IMR-90 (cell line): ENCODE data around the gene CRB1. TPM values are rescaled to one million over a fixed set of nuclear protein-coding genes. Genes with fewer than 3 reads are reported as not detected.

Experiments
- ATAC-seq: fragments of 200-7000 bp; cut with Tn5 transposase; 2 replicates; pipeline ENCODE4 v1.9.1; 2020; ENCODE audit warnings: low read depth, mild to moderate bottlenecking, moderate library complexity
- BruUV-seq: library from RNA; stranded (reverse); fragments of 400-500 nt; replicated peaks from 2 replicates; lab custom pipeline; 2021; lab: Mats Ljungman, UMichigan
- CTCF ChIA-PET: fragments of 300-600 bp; formaldehyde crosslinking; extraction: SDS; loops from one replicate; lab custom pipeline; 2021; ENCODE audit warnings: antibody characterized with exemption; lab: Yijun Ruan, JAX
- POLR2A ChIA-PET: fragments of 300-600 bp; sonication (Branson Sonifier 250); formaldehyde crosslinking; loops from one replicate; lab custom pipeline; 2022; ENCODE audit warnings: antibody characterized with exemption; ENCODE audit not compliant: unreplicated experiment; lab: Charles Lee
- DNase-seq: peaks from one replicate; pipeline ENCODE4 v3.0.0; 2013
- H2AFZ ChIP-seq: replicated peaks from 2 replicates; pipeline ENCODE3; 2013; ENCODE audit warnings: low read length, mild to moderate bottlenecking; ENCODE audit not compliant: poor library complexity
- H2AK5ac ChIP-seq: 2 replicates; pipeline ENCODE4 v1.6.1; 2013; ENCODE audit warnings: low read depth, low read length, inconsistent platforms
- H2AK9ac ChIP-seq: replicated peaks from 2 replicates; pipeline ENCODE3; 2013; ENCODE audit warnings: mild to moderate bottlenecking, low read depth, low read length, moderate library complexity; ENCODE audit not compliant: poor library complexity
- H2BK120ac ChIP-seq: 2 replicates; pipeline ENCODE4 v1.6.1; 2013; ENCODE audit warnings: low read depth, low read length, inconsistent platforms
- H2BK15ac ChIP-seq: 3 replicates; pipeline ENCODE4 v1.6.1; 2013; ENCODE audit warnings: low read depth, low read length, inconsistent platforms
- H2BK20ac ChIP-seq: 2 replicates; pipeline ENCODE4 v1.6.1; 2013; ENCODE audit warnings: low read depth, mild to moderate bottlenecking, inconsistent platforms, low read length, moderate library complexity
- H2BK5ac ChIP-seq: 2 replicates; pipeline ENCODE4 v1.6.1; 2013; ENCODE audit warnings: mild to moderate bottlenecking, low read depth, low read length, inconsistent platforms; ENCODE audit not compliant: poor library complexity, severe bottlenecking
- H3K14ac ChIP-seq: replicated peaks from 2 replicates; pipeline ENCODE4 v1.6.1; 2013; ENCODE audit warnings: low read depth, low read length, inconsistent platforms
- H3K18ac ChIP-seq: 2 replicates; pipeline ENCODE4 v1.6.1; 2013; ENCODE audit warnings: low read depth, low read length, control low read depth
- H3K23ac ChIP-seq: 2 replicates; pipeline ENCODE4 v1.6.1; 2013; ENCODE audit warnings: low read depth, low read length, inconsistent platforms
- H3K27ac ChIP-seq: 2 replicates; pipeline ENCODE4 v1.5.1; 2013; ENCODE audit warnings: mild to moderate bottlenecking, control low read depth, low read length; ENCODE audit not compliant: insufficient read depth
- H3K27me3 ChIP-seq: 2 replicates; pipeline ENCODE4 v1.6.1; 2013; ENCODE audit warnings: low read length; ENCODE audit not compliant: control insufficient read depth, insufficient read depth
- H3K36me3 ChIP-seq: 2 replicates; pipeline ENCODE4 v1.6.1; 2013; ENCODE audit warnings: low read length, mixed read lengths; ENCODE audit not compliant: control insufficient read depth, insufficient read depth
- H3K4ac ChIP-seq: 2 replicates; pipeline ENCODE4 v1.6.1; 2013; ENCODE audit warnings: low read depth, low read length, inconsistent platforms
- H3K4me1 ChIP-seq: 2 replicates; pipeline ENCODE4 v1.6.1; 2013; ENCODE audit warnings: low read length, mixed read lengths; ENCODE audit not compliant: control insufficient read depth, insufficient read depth
- H3K4me2 ChIP-seq: 2 replicates; pipeline ENCODE4 v1.6.1; 2013; ENCODE audit warnings: low read depth, mild to moderate bottlenecking, control low read depth, low read length, moderate library complexity
- H3K4me3 ChIP-seq: 2 replicates; pipeline ENCODE4 v1.5.1; 2013; ENCODE audit warnings: low read depth, mild to moderate bottlenecking, control low read depth, low read length, moderate library complexity; ENCODE audit not compliant: insufficient read depth
- H3K56ac ChIP-seq: 2 replicates; pipeline ENCODE4 v1.6.1; 2013; ENCODE audit warnings: low read length, inconsistent platforms; ENCODE audit not compliant: insufficient read depth; ENCODE audit errors: extremely low read depth
- H3K79me1 ChIP-seq, 2 experiments: 2 replicates each; pipeline ENCODE4 v1.6.1; 2013; ENCODE audit warnings: low read length in 2 of 2, inconsistent platforms in 1 of 2, low read depth in 1 of 2
- H3K9ac ChIP-seq: 2 replicates; pipeline ENCODE4 v1.6.1; 2013; ENCODE audit warnings: low read depth, low read length, control low read depth
- H3K9me1 ChIP-seq: 2 replicates; pipeline ENCODE4 v1.6.1; 2013; ENCODE audit warnings: low read length, inconsistent platforms; ENCODE audit not compliant: insufficient read depth
- H3K9me3 ChIP-seq: 2 replicates; pipeline ENCODE4 v1.6.1; 2013; ENCODE audit warnings: low read length; ENCODE audit not compliant: control insufficient read depth, insufficient read depth
- H4K20me1 ChIP-seq: 2 replicates; pipeline ENCODE4 v1.6.1; 2013; ENCODE audit warnings: low read length, inconsistent platforms; ENCODE audit not compliant: insufficient read depth
- H4K5ac ChIP-seq: 2 replicates; pipeline ENCODE4 v1.6.1; 2013; ENCODE audit warnings: mild to moderate bottlenecking, low read depth, low read length, control low read depth
- H4K8ac ChIP-seq, 2 experiments: 2 replicates each; pipeline ENCODE4 v1.6.1; 2013; ENCODE audit warnings: low read depth in 2 of 2, low read length in 2 of 2, control low read depth in 1 of 2, inconsistent platforms in 1 of 2
- H4K91ac ChIP-seq: 2 replicates; pipeline ENCODE4 v1.6.1; 2013; ENCODE audit warnings: low read depth, low read length, inconsistent platforms; ENCODE audit not compliant: insufficient read depth
- CEBPB ChIP-seq: IDR thresholded peaks from 2 replicates; pipeline ENCODE4 v1.6.1; 2012; ENCODE audit warnings: low read depth, low read length, improper control_type of control experiment
- CHD1 ChIP-seq: IDR thresholded peaks from 2 replicates; pipeline ENCODE4 v1.6.1; 2012; ENCODE audit warnings: low read depth, low read length, improper control_type of control experiment
- MAFK ChIP-seq: IDR thresholded peaks from 2 replicates; pipeline ENCODE4 v1.6.1; 2012; ENCODE audit warnings: low read depth, low read length, improper control_type of control experiment
- MAZ ChIP-seq: IDR thresholded peaks from 2 replicates; pipeline ENCODE4 v1.6.1; 2012; ENCODE audit warnings: low read depth, mild to moderate bottlenecking, low read length, improper control_type of control experiment, moderate library complexity, borderline replicate concordance
- POLR2A ChIP-seq: IDR thresholded peaks from 2 replicates; pipeline ENCODE4 v1.6.1; 2012; ENCODE audit warnings: mild to moderate bottlenecking, low read depth, low read length
- RAD21 ChIP-seq: IDR thresholded peaks from 2 replicates; pipeline ENCODE4 v1.6.1; 2012; ENCODE audit warnings: low read length, improper control_type of control experiment
- RCOR1 ChIP-seq: IDR thresholded peaks from 2 replicates; pipeline ENCODE4 v1.6.1; 2012; ENCODE audit warnings: mild to moderate bottlenecking, low read length, improper control_type of control experiment; ENCODE audit not compliant: insufficient replicate concordance
- RFX5 ChIP-seq: IDR thresholded peaks from 2 replicates; pipeline ENCODE4 v1.8.0; 2012; ENCODE audit warnings: low read depth, mild to moderate bottlenecking, low read length, moderate library complexity
- SMC3 ChIP-seq: fragments of 150-350 bp; IDR thresholded peaks from 2 replicates; pipeline ENCODE4 v1.6.1; 2016; ENCODE audit warnings: low read depth, mild to moderate bottlenecking, antibody characterized with exemption, low read length, moderate library complexity
- WGBS, 2 experiments: methylation state at CpG; one replicate each; pipeline versions ENCODE4 v1.1.5 to v1.1.7; 2013; ENCODE audit warnings: missing lambda C conversion rate in 2 of 2; ENCODE audit not compliant: insufficient read length in 1 of 2; ENCODE audit errors: extremely low coverage in 2 of 2; 5-methylcytosine and 5-hydroxymethylcytosine counted together
- dilution Hi-C: fragments of 300-500 bp; cut with HindIII; formaldehyde crosslinking; loops from one replicate; pipeline ENCODE4 v1.14.3; 2018; ENCODE audit warnings: low sequenced_read_pairs; ENCODE audit not compliant: unreplicated experiment
- in situ Hi-C: fragments of 300-500 bp; cut with MboI; formaldehyde crosslinking; loops from 3 replicates; pipeline ENCODE4 v1.14.3; 2019; ENCODE audit warnings: low sequenced_read_pairs, inconsistent platforms, mixed read lengths
- intact Hi-C: fragments of 100-400 bp; cut with micrococcal nuclease; formaldehyde crosslinking; loops from 2 replicates; pipeline ENCODE4 v1.10.0; 2022
- polyA plus RNA-seq, 3 experiments: library from polyadenylated mRNA; depleted of rRNA; stranded (reverse); fragments of >200 nt; gene quantifications; 2 replicates each; pipeline ENCODE4 v1.2.3, GENCODE V29; 2012; ENCODE audit warnings: low replicate concordance in 1 of 3
- total RNA-seq: library from RNA; depleted of rRNA; stranded (reverse); fragments of >200 nt; gene quantifications from 2 replicates; pipeline ENCODE4 v1.2.3, GENCODE V29; 2012
- TF ChIP-seq, protein P1 (sequence below): conservative IDR thresholded peaks from 2 replicates; pipeline ENCODE4 v1.5.1; 2012; ENCODE audit warnings: mild to moderate bottlenecking, low read depth, low read length, improper control_type of control experiment

The CRB1 gene
- total and polyA plus RNA-seq, 2 of the 4 experiments (the other 2 are of a cell fraction) = not detected

DNA sequence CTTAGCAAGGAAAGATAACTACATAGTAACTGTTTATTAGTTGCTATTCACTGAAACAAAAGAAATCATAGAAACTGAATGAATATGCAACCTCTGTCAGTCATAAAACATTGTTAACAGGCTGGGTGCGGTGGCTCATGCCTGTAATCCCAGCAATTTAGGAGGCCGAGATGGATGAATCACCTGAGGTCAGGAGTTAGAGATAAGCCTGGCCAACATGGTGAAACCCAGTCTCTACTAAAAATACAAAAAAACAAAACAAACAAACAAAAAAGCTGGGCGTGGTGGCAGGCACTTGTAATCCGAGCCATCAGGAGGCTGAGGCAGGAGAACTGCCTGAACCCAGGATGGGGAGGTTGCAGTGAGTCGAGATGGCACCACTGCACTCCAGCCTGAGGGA is 44.1 kb downstream of the CRB1 start:
- DNase-seq (no peak), ATAC-seq (no peak)
- Histone ChIP-seq H2AK5ac (no peak overlapping the region), H3K27ac (no peak overlapping the region), H4K20me1 (no peaks in the 10 kb centered on the region), H3K14ac (no peak overlapping the region), H3K4me2 (no peak overlapping the region), H3K18ac (no peak overlapping the region), H2BK5ac (no peak overlapping the region), H3K36me3 (no peaks in the 10 kb centered on the region), H2AK9ac (no peak overlapping the region), H3K56ac (no peak overlapping the region), H4K91ac (no peak overlapping the region), H3K9me1 (no peaks in the 10 kb centered on the region), H2BK20ac (no peak overlapping the region), H3K4ac (no peak overlapping the region), H3K4me1 (no peaks in the 10 kb centered on the region), H3K9me3 (no peaks in the 10 kb centered on the region), H3K9ac (no peak overlapping the region), H2BK120ac (no peak overlapping the region), H3K79me1 (no peaks in the 10 kb centered on the region), H2BK15ac (no peak overlapping the region), H4K8ac (no peak overlapping the region), H3K4me3 (no peak overlapping the region), H4K5ac (no peak overlapping the region), H3K23ac (no peak overlapping the region), H2AFZ (no peak overlapping the region), H3K27me3 (no peaks in the 10 kb centered on the region)
- ChIA-PET POLR2A (no interaction called here), CTCF (interaction anchor here (1.1 kb wide), 1 partner anchor 23 kb away, joined by 3 read pairs; no protein-coding TSS in a partner anchor)
- intact Hi-C loops = no loop called here
- TF ChIP-seq MAFK = no peak
- TF ChIP-seq RAD21 = no peak
- TF ChIP-seq POLR2A = no peak
- TF ChIP-seq CEBPB = no peak
- TF ChIP-seq, protein P1, sequence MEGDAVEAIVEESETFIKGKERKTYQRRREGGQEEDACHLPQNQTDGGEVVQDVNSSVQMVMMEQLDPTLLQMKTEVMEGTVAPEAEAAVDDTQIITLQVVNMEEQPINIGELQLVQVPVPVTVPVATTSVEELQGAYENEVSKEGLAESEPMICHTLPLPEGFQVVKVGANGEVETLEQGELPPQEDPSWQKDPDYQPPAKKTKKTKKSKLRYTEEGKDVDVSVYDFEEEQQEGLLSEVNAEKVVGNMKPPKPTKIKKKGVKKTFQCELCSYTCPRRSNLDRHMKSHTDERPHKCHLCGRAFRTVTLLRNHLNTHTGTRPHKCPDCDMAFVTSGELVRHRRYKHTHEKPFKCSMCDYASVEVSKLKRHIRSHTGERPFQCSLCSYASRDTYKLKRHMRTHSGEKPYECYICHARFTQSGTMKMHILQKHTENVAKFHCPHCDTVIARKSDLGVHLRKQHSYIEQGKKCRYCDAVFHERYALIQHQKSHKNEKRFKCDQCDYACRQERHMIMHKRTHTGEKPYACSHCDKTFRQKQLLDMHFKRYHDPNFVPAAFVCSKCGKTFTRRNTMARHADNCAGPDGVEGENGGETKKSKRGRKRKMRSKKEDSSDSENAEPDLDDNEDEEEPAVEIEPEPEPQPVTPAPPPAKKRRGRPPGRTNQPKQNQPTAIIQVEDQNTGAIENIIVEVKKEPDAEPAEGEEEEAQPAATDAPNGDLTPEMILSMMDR = no peak
- no peak for TF ChIP-seq CHD1
- no peak for TF ChIP-seq RCOR1
- no peak for TF ChIP-seq MAZ
- TF ChIP-seq SMC3 = no peak
- TF ChIP-seq RFX5 = no peak
- no TSS peak for BruUV-seq
- no CpG with 5 or more reads among the region's 5 CpGs for WGBS, 2 experiments
- dilution Hi-C loops = no loop called here
- in situ Hi-C loops = no loop called here
